HG02970 (cell line): Measurements from ENCODE around the gene NPS.

Source experiments
- ATAC-seq: cut with Tn5 transposase; IDR thresholded peaks from one replicate; pipeline ENCODE4 v1.9.1; 2021; ENCODE audit warnings: mild to moderate bottlenecking, moderate library complexity, moderate number of reproducible peaks; ENCODE audit not compliant: unreplicated experiment, low FRiP score

NPS gene

GRCh38 chr10:127553417-127553816 lies 4.3 kb downstream of the NPS start:
- ATAC-seq: no peak

GRCh38 chr10:127556916-127557315 lies 7.8 kb downstream of the NPS start:
- ATAC-seq: no peak

- no peak for ATAC-seq
Measured at GRCh38 chr10:127561647-127562046, 12.5 kb downstream of the NPS start.

- no peak for ATAC-seq
Measured at GRCh38 chr10:127563718-127564553, 14.8 kb downstream of the NPS start.

- no peak for ATAC-seq
Measured at GRCh38 chr10:127564644-127565043, 15.5 kb downstream of the NPS start.

- no peak for ATAC-seq
Measured at GRCh38 chr10:127565583-127565982, 16.5 kb downstream of the NPS start.

- ATAC-seq: no peak
Measured at GRCh38 chr10:127569210-127569609, 20.1 kb downstream of the NPS start.

GRCh38 chr10:127570036-127570435 lies 20.9 kb downstream of the NPS start:
- no peak for ATAC-seq

GRCh38 chr10:127571386-127571785 lies 22.3 kb downstream of the NPS start:
- ATAC-seq: no peak

GRCh38 chr10:127576051-127576450 lies 26.9 kb downstream of the NPS start:
- ATAC-seq: no peak

GRCh38 chr10:127576740-127577161 lies 27.6 kb downstream of the NPS start:
- ATAC-seq: no peak

- ATAC-seq: no peak
Measured at GRCh38 chr10:127577376-127578258, 28.5 kb downstream of the NPS start.

- ATAC-seq: no peak
Measured at GRCh38 chr10:127578259-127578960, 29.3 kb downstream of the NPS start.

GRCh38 chr10:127578961-127579305 lies 29.8 kb downstream of the NPS start:
- no peak for ATAC-seq

GRCh38 chr10:127579640-127580039 lies 30.5 kb downstream of the NPS start:
- ATAC-seq: no peak

- no peak for ATAC-seq
Measured at GRCh38 chr10:127580822-127581221, 31.7 kb downstream of the NPS start.

GRCh38 chr10:127585519-127586023 lies 36.5 kb downstream of the NPS start:
- no peak for ATAC-seq

GRCh38 chr10:127587668-127588365 lies 38.7 kb downstream of the NPS start:
- no peak for ATAC-seq

GRCh38 chr10:127592586-127592985 lies 43.5 kb downstream of the NPS start:
- no peak for ATAC-seq

- ATAC-seq: no peak
Measured at GRCh38 chr10:127600479-127600878, 51.4 kb downstream of the NPS start.
